Measurements from ENCODE around the gene CRLF3.

DNA sequence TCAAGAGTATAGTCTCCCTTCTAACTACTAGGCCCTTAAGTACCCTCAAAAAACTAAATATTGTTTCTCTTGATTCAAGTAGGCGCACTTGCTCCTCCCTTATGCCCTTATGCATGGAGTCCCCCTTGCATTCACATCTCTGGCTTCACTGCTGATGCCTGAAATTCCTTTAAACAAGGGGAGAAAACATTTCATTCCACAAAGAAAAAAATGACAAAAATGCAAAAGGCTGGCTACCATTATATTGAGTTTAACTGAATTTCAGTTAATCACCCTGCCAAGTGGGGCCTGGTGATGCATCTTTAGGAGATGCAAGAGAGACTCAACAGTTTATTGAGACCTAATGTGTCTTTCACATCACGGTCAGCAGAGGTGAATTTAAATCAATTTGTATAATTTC lies 35.6 kb downstream of the CRLF3 start:
- TF ChIP-seq, protein P1, sequence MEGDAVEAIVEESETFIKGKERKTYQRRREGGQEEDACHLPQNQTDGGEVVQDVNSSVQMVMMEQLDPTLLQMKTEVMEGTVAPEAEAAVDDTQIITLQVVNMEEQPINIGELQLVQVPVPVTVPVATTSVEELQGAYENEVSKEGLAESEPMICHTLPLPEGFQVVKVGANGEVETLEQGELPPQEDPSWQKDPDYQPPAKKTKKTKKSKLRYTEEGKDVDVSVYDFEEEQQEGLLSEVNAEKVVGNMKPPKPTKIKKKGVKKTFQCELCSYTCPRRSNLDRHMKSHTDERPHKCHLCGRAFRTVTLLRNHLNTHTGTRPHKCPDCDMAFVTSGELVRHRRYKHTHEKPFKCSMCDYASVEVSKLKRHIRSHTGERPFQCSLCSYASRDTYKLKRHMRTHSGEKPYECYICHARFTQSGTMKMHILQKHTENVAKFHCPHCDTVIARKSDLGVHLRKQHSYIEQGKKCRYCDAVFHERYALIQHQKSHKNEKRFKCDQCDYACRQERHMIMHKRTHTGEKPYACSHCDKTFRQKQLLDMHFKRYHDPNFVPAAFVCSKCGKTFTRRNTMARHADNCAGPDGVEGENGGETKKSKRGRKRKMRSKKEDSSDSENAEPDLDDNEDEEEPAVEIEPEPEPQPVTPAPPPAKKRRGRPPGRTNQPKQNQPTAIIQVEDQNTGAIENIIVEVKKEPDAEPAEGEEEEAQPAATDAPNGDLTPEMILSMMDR (IDR thresholded peaks at IDR 0.05; ENCODE audit: low read depth, low read length) = no peak
- no peak for TF ChIP-seq EZH2phosphoT487 (IDR thresholded peaks at IDR 0.05; ENCODE audit: low read depth)

Data from OCI-LY3 (cell line).